H1 (cell line): Measurements from ENCODE around the gene INTS1. TPM values are rescaled to one million over a fixed set of nuclear protein-coding genes. Genes with fewer than 3 reads are reported as not detected.

ENCODE experiments used
- CTCF ChIA-PET: fragments of 300-600 bp; sonication (Branson Sonifier 250); formaldehyde crosslinking; loops from one replicate; lab custom pipeline; 2021; ENCODE audit not compliant: partially characterized antibody; lab: Charles Lee
- POLR2A ChIA-PET: fragments of 300-600 bp; sonication (Branson Sonifier 250); formaldehyde crosslinking; loops from one replicate; lab custom pipeline; 2021; ENCODE audit warnings: inconsistent platforms; ENCODE audit not compliant: partially characterized antibody; lab: Charles Lee
- DNase-seq, 2 experiments: peaks; one replicate each; pipeline versions ENCODE4 v3.0.0 to v3.0.0-alpha.2; 2010 to 2022; ENCODE audit warnings: low spot score in 2 of 2, low read depth in 1 of 2, mixed read lengths in 1 of 2
- FAIRE-seq: peaks from 2 replicates; lab custom pipeline; 2011; peaks lifted over from hg19 to GRCh38; lab: Jason Lieb, UNC
- H2AFZ ChIP-seq: 2 replicates; pipeline ENCODE4 v1.8.1; 2012; ENCODE audit warnings: low read length, inconsistent platforms
- H2AK5ac ChIP-seq: 2 replicates; pipeline ENCODE4 v1.6.1; 2013; ENCODE audit warnings: low read depth, low read length
- H2BK120ac ChIP-seq: replicated peaks from 2 replicates; pipeline ENCODE3; 2013; ENCODE audit warnings: low read depth, low read length, inconsistent platforms
- H2BK12ac ChIP-seq: 2 replicates; pipeline ENCODE4 v1.6.1; 2013; ENCODE audit warnings: low read depth, low read length
- H2BK15ac ChIP-seq: 2 replicates; pipeline ENCODE4 v1.6.1; 2013; ENCODE audit warnings: low read length
- H2BK20ac ChIP-seq: 2 replicates; pipeline ENCODE4 v1.6.1; 2013; ENCODE audit warnings: low read length
- H2BK5ac ChIP-seq: 2 replicates; pipeline ENCODE4 v1.6.1; 2013; ENCODE audit warnings: low read depth, low read length
- H3K14ac ChIP-seq: 2 replicates; pipeline ENCODE4 v1.6.1; 2013; ENCODE audit warnings: inconsistent platforms; ENCODE audit not compliant: insufficient read length
- H3K18ac ChIP-seq: 2 replicates; pipeline ENCODE4 v1.6.1; 2013; ENCODE audit warnings: low read length; ENCODE audit errors: extremely low read depth
- H3K23ac ChIP-seq: 2 replicates; pipeline ENCODE4 v1.6.1; 2013; ENCODE audit warnings: inconsistent platforms; ENCODE audit not compliant: insufficient read length
- H3K23me2 ChIP-seq: 2 replicates; pipeline ENCODE4 v1.6.1; 2013; ENCODE audit warnings: low read depth, low read length
- H3K27ac ChIP-seq: 2 replicates; pipeline ENCODE4 v1.6.1; 2011; ENCODE audit warnings: low read depth, low read length, inconsistent platforms
- H3K27me3 ChIP-seq, 4 experiments: replicated peaks in 1 of 4; 1 replicate in 1 of 4; 2 replicates in 3 of 4; pipeline versions ENCODE4 v1.6.1 to v1.8.1; 2011 to 2013; ENCODE audit warnings: low read length in 3 of 4, mild to moderate bottlenecking in 3 of 4, inconsistent platforms in 2 of 4, mixed read lengths in 2 of 4, moderate library complexity in 1 of 4; ENCODE audit not compliant: control insufficient read depth in 3 of 4, insufficient read depth in 3 of 4; ENCODE audit errors: extremely low read depth in 1 of 4
- H3K36me3 ChIP-seq, 4 experiments: 2 replicates each; pipeline versions ENCODE4 v1.6.1 to v1.8.1; 2011 to 2013; ENCODE audit warnings: mild to moderate bottlenecking in 4 of 4, low read length in 3 of 4, moderate library complexity in 2 of 4, control low read depth in 1 of 4, inconsistent platforms in 1 of 4; ENCODE audit not compliant: insufficient read depth in 4 of 4, control insufficient read depth in 2 of 4
- H3K4ac ChIP-seq: replicated peaks from 2 replicates; pipeline ENCODE3; 2013; ENCODE audit warnings: low read length, low read depth, mixed read lengths, inconsistent platforms; ENCODE audit not compliant: insufficient read length
- H3K4me1 ChIP-seq, 4 experiments: replicated peaks in 1 of 4; 1 replicate in 1 of 4; 2 replicates in 3 of 4; pipeline versions ENCODE4 v1.6.1 to v1.8.1; 2011 to 2013; ENCODE audit warnings: low read length in 3 of 4, inconsistent platforms in 2 of 4, mixed read lengths in 1 of 4; ENCODE audit not compliant: insufficient read depth in 4 of 4, control insufficient read depth in 3 of 4
- H3K4me2 ChIP-seq, 2 experiments: 2 replicates each; pipeline versions ENCODE4 v1.6.1 to v1.8.1; 2011 to 2013; ENCODE audit warnings: low read depth in 2 of 2, low read length in 2 of 2, control low read depth in 1 of 2, inconsistent platforms in 1 of 2, mild to moderate bottlenecking in 1 of 2; ENCODE audit not compliant: insufficient read depth in 1 of 2
- H3K4me3 ChIP-seq, 4 experiments: fragments of 200-600, 300-600 bp in 1 of 4; sonication (generic), shearing (Covaris generic), sonication (Bioruptor Twin) in 1 of 4; 2 replicates each; pipeline versions ENCODE4 v1.5.1 to v1.8.1; 2011 to 2016; ENCODE audit warnings: low read length in 4 of 4, low read depth in 3 of 4, control low read depth in 2 of 4, inconsistent platforms in 2 of 4, mild to moderate bottlenecking in 2 of 4, mixed read lengths in 1 of 4, moderate library complexity in 1 of 4; ENCODE audit not compliant: insufficient read depth in 2 of 4; ENCODE audit errors: extremely low read depth in 1 of 4
- H3K56ac ChIP-seq: replicated peaks from 2 replicates; pipeline ENCODE3; 2013; ENCODE audit warnings: low read depth, mild to moderate bottlenecking, mixed read lengths, low read length, inconsistent platforms; ENCODE audit not compliant: insufficient read length
- H3K79me1 ChIP-seq: 2 replicates; pipeline ENCODE4 v1.6.1; 2013; ENCODE audit warnings: low read depth, low read length, control low read depth
- H3K79me2 ChIP-seq, 2 experiments: 2 replicates each; pipeline versions ENCODE4 v1.6.1 to v1.8.1; 2012 to 2013; ENCODE audit warnings: low read length in 2 of 2, mild to moderate bottlenecking in 2 of 2, inconsistent platforms in 1 of 2; ENCODE audit not compliant: insufficient read depth in 2 of 2, control insufficient read depth in 1 of 2
- H3K9ac ChIP-seq, 4 experiments: replicated peaks in 1 of 4; 1 replicate in 1 of 4; 2 replicates in 3 of 4; pipeline versions ENCODE4 v1.6.1 to v1.8.1; 2011 to 2013; ENCODE audit warnings: low read depth in 3 of 4, low read length in 3 of 4, control low read depth in 2 of 4, mild to moderate bottlenecking in 2 of 4, moderate library complexity in 2 of 4, inconsistent platforms in 1 of 4; ENCODE audit errors: extremely low read depth in 1 of 4
- H3K9me3 ChIP-seq, 2 experiments: 2 replicates each; pipeline versions ENCODE4 v1.6.1 to v1.8.1; 2012 to 2013; ENCODE audit warnings: mild to moderate bottlenecking in 2 of 2, moderate library complexity in 2 of 2, control low read depth in 1 of 2, inconsistent platforms in 1 of 2, low read depth in 1 of 2, low read length in 1 of 2, mixed read lengths in 1 of 2; ENCODE audit not compliant: insufficient read depth in 2 of 2
- H4K20me1 ChIP-seq, 2 experiments: replicated peaks in 1 of 2; 2 replicates each; pipeline versions ENCODE3 to v1.8.1; 2011 to 2013; ENCODE audit warnings: inconsistent platforms in 2 of 2, low read length in 2 of 2, mild to moderate bottlenecking in 1 of 2; ENCODE audit not compliant: insufficient read depth in 2 of 2, control insufficient read depth in 1 of 2
- H4K5ac ChIP-seq: 2 replicates; pipeline ENCODE4 v1.6.1; 2013; ENCODE audit warnings: low read length, low read depth, mixed read lengths, inconsistent platforms; ENCODE audit not compliant: insufficient read length
- H4K8ac ChIP-seq: 2 replicates; pipeline ENCODE4 v1.8.0; 2013; ENCODE audit warnings: mild to moderate bottlenecking, moderate library complexity, low read length, inconsistent platforms; ENCODE audit not compliant: insufficient read depth; ENCODE audit errors: extremely low read depth
- H4K91ac ChIP-seq: replicated peaks from 2 replicates; pipeline ENCODE3; 2013; ENCODE audit warnings: low read length, mixed read lengths, inconsistent platforms; ENCODE audit not compliant: insufficient read length
- ASH2L ChIP-seq: fragments of 200-600, 300-600 bp; sonication (generic); IDR thresholded peaks from one replicate; pipeline ENCODE4 v1.7.1; 2017; ENCODE audit warnings: low read length
- CEBPB ChIP-seq: IDR thresholded peaks from 2 replicates; pipeline ENCODE4 v1.6.1; 2012; ENCODE audit warnings: low read depth, low read length
- EGR1 ChIP-seq: IDR thresholded peaks from 2 replicates; pipeline ENCODE4 v1.6.1; 2011; ENCODE audit warnings: low read depth, low read length, borderline replicate concordance
- EZH2 ChIP-seq: fragments of 200-600 bp; sonication (generic); IDR thresholded peaks from 2 replicates; pipeline ENCODE4 v1.7.1; 2012; ENCODE audit warnings: low read depth, mild to moderate bottlenecking, moderate library complexity, low read length, inconsistent platforms; ENCODE audit not compliant: severe bottlenecking
- GTF2F1 ChIP-seq: IDR thresholded peaks from 2 replicates; pipeline ENCODE4 v1.6.1; 2012; ENCODE audit warnings: low read depth, low read length, improper control_type of control experiment, borderline replicate concordance
- SP4 ChIP-seq: IDR thresholded peaks from 2 replicates; pipeline ENCODE4 v1.6.1; 2012; ENCODE audit warnings: low read length, inconsistent platforms
- WGBS, 2 experiments: shearing (Covaris generic) in 1 of 2; methylation state at CpG; one replicate each; pipeline versions ENCODE4 v1.1.6 to v1.1.7; 2013 to 2015; ENCODE audit warnings: low lambda C conversion rate in 2 of 2, mixed read lengths in 2 of 2, inconsistent platforms in 1 of 2, low coverage in 1 of 2, missing lambda C conversion rate in 1 of 2; ENCODE audit not compliant: insufficient replicate concordance in 2 of 2, insufficient coverage in 1 of 2, insufficient read length in 1 of 2; ENCODE audit errors: extremely low coverage in 1 of 2, missing lambda C conversion rate in 1 of 2; 5-methylcytosine and 5-hydroxymethylcytosine counted together
- polyA plus RNA-seq, 7 experiments: library from polyadenylated mRNA; depleted of rRNA in 3 of 7; stranded (reverse) in 5 of 7; unstranded in 2 of 7; fragments of >200 nt in 5 of 7; fragments of 200-250 nt in 2 of 7; gene quantifications; 1 replicate in 5 of 7; 2 replicates in 1 of 7; 4 replicates in 1 of 7; pipeline versions ENCODE4 v1.2.1 to v1.2.3, GENCODE V29; 2011 to 2013; ENCODE audit warnings: missing spikeins in 2 of 7, mixed read lengths in 2 of 7
- total RNA-seq: library from RNA; stranded (reverse); fragmentation: NEBNext Ultra II Directional; extraction: Animal tissue kit (Norgen Biotek cat#: 25700); gene quantifications from 2 replicates; pipeline ENCODE4 v1.2.1, GENCODE V29; 2021

INTS1 gene
- total and polyA plus RNA-seq, 2 of the 8 experiments (the other 6 are each of a cell fraction or from before 2014, with no cell fraction given), result 76.9 to 104 TPM

DNA sequence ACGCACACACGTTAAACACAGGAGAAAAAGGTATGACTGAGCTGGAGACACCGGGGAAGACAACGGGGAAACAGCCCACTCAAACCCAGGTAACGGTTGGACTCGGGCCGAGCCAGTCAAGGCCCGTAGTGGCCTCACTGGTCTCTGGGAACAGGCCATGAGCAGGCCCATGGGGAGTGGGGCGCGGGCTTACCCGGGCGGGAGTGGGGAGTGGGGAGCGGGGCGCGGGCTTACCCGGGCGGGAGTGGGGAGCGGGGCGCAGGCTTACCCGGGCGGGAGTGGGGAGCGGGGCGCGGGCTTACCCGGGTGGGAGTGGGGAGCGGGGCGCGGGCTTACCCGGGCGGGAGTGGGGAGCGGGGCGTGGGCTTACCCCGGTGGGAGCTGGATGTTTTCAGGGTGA is 11.5 kb downstream of the INTS1 start:
- CTCF ChIA-PET, result interaction anchor here (0.7 to 1.7 kb wide), 3 partner anchors 15 to 62 kb away, joined by 4 to 5 read pairs (median 4); no protein-coding TSS in a partner anchor
- H3K4ac ChIP-seq, result no peak overlapping the region
- no peak overlapping the region for H2AK5ac ChIP-seq
- no peaks in the 10 kb centered on the region for H3K27me3 ChIP-seq
- no peak overlapping the region for H3K9ac ChIP-seq
- no peak overlapping the region for H2BK15ac ChIP-seq
- no peak overlapping the region for H2BK12ac ChIP-seq
- TF ChIP-seq EGR1 (no peak), CEBPB (no peak), SP4 (no peak), EZH2 (no peak), GTF2F1 (no peak), ASH2L (no peak)
- TF ChIP-seq, all 59 proteins: peak for 0
- no peak overlapping the region for H3K27ac ChIP-seq
- H4K20me1 ChIP-seq, result peaks cover 6 to 19% of the 10 kb centered on the region in 2 experiments
- no peaks in the 10 kb centered on the region for H3K23me2 ChIP-seq
- peaks cover 13 to 68% (median 34%) of the 10 kb centered on the region in 4 experiments for H3K36me3 ChIP-seq
- H2BK120ac ChIP-seq, result no peak overlapping the region
- no peak overlapping the region for H4K5ac ChIP-seq
- POLR2A ChIA-PET, result interaction anchor here (0.7 to 2.9 kb wide), 7 partner anchors 9 to 62 kb away, joined by 3 to 17 read pairs (median 3); partner anchors contain the start of gene INTS1
- no peak overlapping the region for H2BK5ac ChIP-seq
- H3K9me3 ChIP-seq, result no peaks in the 10 kb centered on the region
- H2BK20ac ChIP-seq, result no peak overlapping the region
- WGBS, 2 experiments, result 86% methylated on average over 8 of the region's 33 CpGs; no CpG with 5 or more reads in 1 of the 2 experiments
- no peaks in the 10 kb centered on the region for H3K4me1 ChIP-seq
- H3K14ac ChIP-seq, result no peak overlapping the region
- DNase-seq (no peak), FAIRE-seq (no peak)
- H3K79me1 ChIP-seq, result no peaks in the 10 kb centered on the region
- H4K8ac ChIP-seq, result no peak overlapping the region
- no peak overlapping the region for H3K23ac ChIP-seq
- no peaks in the 10 kb centered on the region for H3K79me2 ChIP-seq
- H2AFZ ChIP-seq, result no peak overlapping the region
- H4K91ac ChIP-seq, result no peak overlapping the region
- no peak overlapping the region for H3K4me3 ChIP-seq
- H3K18ac ChIP-seq, result no peak overlapping the region
- H3K56ac ChIP-seq, result no peak overlapping the region
- no peak overlapping the region for H3K4me2 ChIP-seq
